ENCODE results near the gene LRRFIP2.
"Not testable (repeated sequence)": the region's sequence is repeated elsewhere in the genome, so short reads cannot be mapped to it uniquely, and the experiment has no call there.

Gene LRRFIP2

GRCh38 chr3:37144806-37145205 lies 29.6 kb downstream of the LRRFIP2 start:
- no peak for DNase-seq (ENCODE audit: low spot score)

GRCh38 chr3:37143821-37144220 lies 30.6 kb downstream of the LRRFIP2 start:
- no peak for DNase-seq (ENCODE audit: low spot score)

- DNase-seq (ENCODE audit: low spot score), result no peak
These were observed 32.7 kb downstream of the LRRFIP2 start for GRCh38 chr3:37141676-37142075.

GRCh38 chr3:37140899-37141541 lies 33.4 kb downstream of the LRRFIP2 start:
- DNase-seq (ENCODE audit: low spot score), result no peak

GRCh38 chr3:37139567-37140052 lies 34.8 kb downstream of the LRRFIP2 start:
- no peak for DNase-seq (ENCODE audit: low spot score)

GRCh38 chr3:37138816-37139215 lies 35.6 kb downstream of the LRRFIP2 start:
- DNase-seq (ENCODE audit: low spot score), result no peak

GRCh38 chr3:37137516-37137915 lies 36.9 kb downstream of the LRRFIP2 start:
- DNase-seq (ENCODE audit: low spot score), result no peak

GRCh38 chr3:37136067-37136466 lies 38.3 kb downstream of the LRRFIP2 start:
- no peak for DNase-seq (ENCODE audit: low spot score)

GRCh38 chr3:37135561-37135960 lies 38.8 kb downstream of the LRRFIP2 start:
- DNase-seq (ENCODE audit: low spot score), result no peak

- no peak for DNase-seq (ENCODE audit: low spot score)
These were observed 42.0 kb downstream of the LRRFIP2 start for GRCh38 chr3:37132334-37132733.

GRCh38 chr3:37131860-37132144 lies 42.6 kb downstream of the LRRFIP2 start:
- no peak for DNase-seq (ENCODE audit: low spot score)

- peak; percentile 40 for DNase-seq (ENCODE audit: low spot score)
These were observed 43.2 kb downstream of the LRRFIP2 start for GRCh38 chr3:37130984-37131859.

GRCh38 chr3:37130448-37130847 lies 43.9 kb downstream of the LRRFIP2 start:
- DNase-seq (ENCODE audit: low spot score), result no peak

GRCh38 chr3:37129871-37130270 lies 44.5 kb downstream of the LRRFIP2 start:
- DNase-seq (ENCODE audit: low spot score), result no peak

- no peak for DNase-seq (ENCODE audit: low spot score)
These were observed 47.0 kb downstream of the LRRFIP2 start for GRCh38 chr3:37127340-37127739.

GRCh38 chr3:37126856-37127255 lies 47.5 kb downstream of the LRRFIP2 start:
- no peak for DNase-seq (ENCODE audit: low spot score)

GRCh38 chr3:37125195-37126073 lies 48.9 kb downstream of the LRRFIP2 start:
- DNase-seq (ENCODE audit: low spot score), result no peak

GRCh38 chr3:37124435-37124834 lies 49.9 kb downstream of the LRRFIP2 start:
- no peak for DNase-seq (ENCODE audit: low spot score)

- DNase-seq (ENCODE audit: low spot score), result no peak
These were observed 51.1 kb downstream of the LRRFIP2 start for GRCh38 chr3:37123292-37123691.

- DNase-seq (ENCODE audit: low spot score), result not testable (repeated sequence)
These were observed 52.3 kb downstream of the LRRFIP2 start for GRCh38 chr3:37122069-37122468.

GRCh38 chr3:37118163-37118562 lies 56.2 kb downstream of the LRRFIP2 start:
- no peak for DNase-seq (ENCODE audit: low spot score)

GRCh38 chr3:37117548-37117947 lies 56.8 kb downstream of the LRRFIP2 start:
- no peak for DNase-seq (ENCODE audit: low spot score)

- DNase-seq (ENCODE audit: low spot score), result no peak
These were observed 57.4 kb downstream of the LRRFIP2 start for GRCh38 chr3:37116998-37117397.

All from LoVo (cell line).